K562 (cell line): ENCODE data around the gene RPS6KA4. TPM values are rescaled to one million over a fixed set of nuclear protein-coding genes. Genes with fewer than 3 reads are reported as not detected.

Experiments used
- HMGN3 ChIP-seq: IDR thresholded peaks from 2 replicates; pipeline ENCODE4 v1.6.1; 2011; ENCODE audit warnings: borderline replicate concordance, low read depth, mild to moderate bottlenecking, mixed read lengths, low read length; ENCODE audit not compliant: insufficient read length; ENCODE audit errors: extremely low read depth
- MAFG ChIP-seq: fragments of 450-650 bp; conservative IDR thresholded peaks from 2 replicates; pipeline ENCODE4 v1.6.1; 2016; ENCODE audit warnings: missing genetic modification characterization, missing compliant biosample characterization
- MTA3 ChIP-seq: fragments of 450-650 bp; formaldehyde crosslinking; IDR thresholded peaks from 2 replicates; pipeline ENCODE4 v1.6.1; 2017; ENCODE audit warnings: mild to moderate bottlenecking, borderline replicate concordance
- SMAD3 ChIP-seq: fragments of 450-650 bp; formaldehyde crosslinking; conservative IDR thresholded peaks from 2 replicates; pipeline ENCODE4 v1.4.0; 2020; ENCODE audit warnings: mild to moderate bottlenecking
- TAF9B ChIP-seq: fragments of 450-650 bp; IDR thresholded peaks from 2 replicates; pipeline ENCODE4 v1.6.1; 2018; ENCODE audit warnings: mild to moderate bottlenecking; ENCODE audit not compliant: partially characterized antibody
- ZBTB40 ChIP-seq, 2 experiments: fragments of 450-650 bp in 1 of 2; sonication (generic) in 1 of 2; formaldehyde crosslinking in 1 of 2; IDR thresholded peaks; 2 replicates each; pipeline versions ENCODE4 v1.7.1 to v1.9.0; 2016 to 2022; ENCODE audit warnings: inconsistent platforms in 1 of 2, mild to moderate bottlenecking in 1 of 2, missing genetic modification reagents in 1 of 2
- ZKSCAN1 ChIP-seq: fragments of 150-350 bp; IDR thresholded peaks from 2 replicates; pipeline ENCODE4 v1.6.1; 2016; ENCODE audit warnings: low read depth, low read length
- ZNF12 ChIP-seq: sonication (generic); formaldehyde crosslinking; IDR thresholded peaks from 2 replicates; pipeline ENCODE4 v1.4.0; 2020; ENCODE audit warnings: mild to moderate bottlenecking, missing genetic modification reagents
- ZNF384 ChIP-seq: IDR thresholded peaks from 2 replicates; pipeline ENCODE4 v1.6.1; 2012; ENCODE audit warnings: low read depth, low read length, improper control_type of control experiment
- ZNF696 ChIP-seq: fragments of 250-450 bp; sonication (Bioruptor Pico); conservative IDR thresholded peaks from 2 replicates; pipeline ENCODE4 v1.4.0; 2020; ENCODE audit warnings: mild to moderate bottlenecking, moderate library complexity
- polyA plus RNA-seq, 8 experiments: library from polyadenylated mRNA; depleted of rRNA in 4 of 8; stranded (reverse) in 5 of 8; unstranded in 3 of 8; fragments of >200 nt; fragmentation: Nextera tagmentation in 2 of 8; fragmentation: Illumina TruSeq in 1 of 8; extraction: Ambion mirVana in 2 of 8; extraction: Trizol in 1 of 8; gene quantifications; 2 replicates each; pipeline versions ENCODE4 v1.2.1 to v1.2.3, GENCODE V29; 2011 to 2014; ENCODE audit warnings: inconsistent platforms in 1 of 8, missing spikeins in 1 of 8
- total RNA-seq, 7 experiments: library from RNA; depleted of rRNA in 6 of 7; stranded (reverse); fragments of >200 nt in 6 of 7; fragmentation: Illumina TruSeq in 2 of 7; extraction: Trizol in 2 of 7; gene quantifications; 2 replicates each; pipeline versions ENCODE4 v1.2.1 to v1.2.3, GENCODE V29; 2011 to 2021; ENCODE audit warnings: low replicate concordance in 1 of 7
- TF ChIP-seq, protein P1 (sequence below): fragments of 450-650 bp; IDR thresholded peaks from 2 replicates; pipeline ENCODE4 v1.6.1; 2017; ENCODE audit warnings: antibody characterized with exemption, mild to moderate bottlenecking
- TF ChIP-seq, protein P2 (sequence below): sonication (generic); formaldehyde crosslinking; IDR thresholded peaks from 2 replicates; pipeline ENCODE4 v1.9.0; 2022; ENCODE audit warnings: mild to moderate bottlenecking, missing genetic modification reagents

The RPS6KA4 gene
- total and polyA plus RNA-seq, 9 of the 15 experiments (the other 6 are each of a cell fraction or from before 2014, with no cell fraction given) = 0.15 to 23.8 (median 9.8) TPM

GRCh38 chr11:64334764-64335735 lies 23.9 kb upstream of the RPS6KA4 start (continued):
- TF ChIP-seq ZBTB40 (IDR thresholded peaks at IDR 0.05) = 0 out of 2 replicates have a peak, but pooled peaks have one; percentile 11
- TF ChIP-seq ZBTB40 (CRISPR knock-in tag; IDR thresholded peaks at IDR 0.05) = 0 out of 2 replicates have a peak, but pooled peaks have one; percentile 22
- peak; percentile 78 for TF ChIP-seq ZKSCAN1
- TF ChIP-seq, protein P1, sequence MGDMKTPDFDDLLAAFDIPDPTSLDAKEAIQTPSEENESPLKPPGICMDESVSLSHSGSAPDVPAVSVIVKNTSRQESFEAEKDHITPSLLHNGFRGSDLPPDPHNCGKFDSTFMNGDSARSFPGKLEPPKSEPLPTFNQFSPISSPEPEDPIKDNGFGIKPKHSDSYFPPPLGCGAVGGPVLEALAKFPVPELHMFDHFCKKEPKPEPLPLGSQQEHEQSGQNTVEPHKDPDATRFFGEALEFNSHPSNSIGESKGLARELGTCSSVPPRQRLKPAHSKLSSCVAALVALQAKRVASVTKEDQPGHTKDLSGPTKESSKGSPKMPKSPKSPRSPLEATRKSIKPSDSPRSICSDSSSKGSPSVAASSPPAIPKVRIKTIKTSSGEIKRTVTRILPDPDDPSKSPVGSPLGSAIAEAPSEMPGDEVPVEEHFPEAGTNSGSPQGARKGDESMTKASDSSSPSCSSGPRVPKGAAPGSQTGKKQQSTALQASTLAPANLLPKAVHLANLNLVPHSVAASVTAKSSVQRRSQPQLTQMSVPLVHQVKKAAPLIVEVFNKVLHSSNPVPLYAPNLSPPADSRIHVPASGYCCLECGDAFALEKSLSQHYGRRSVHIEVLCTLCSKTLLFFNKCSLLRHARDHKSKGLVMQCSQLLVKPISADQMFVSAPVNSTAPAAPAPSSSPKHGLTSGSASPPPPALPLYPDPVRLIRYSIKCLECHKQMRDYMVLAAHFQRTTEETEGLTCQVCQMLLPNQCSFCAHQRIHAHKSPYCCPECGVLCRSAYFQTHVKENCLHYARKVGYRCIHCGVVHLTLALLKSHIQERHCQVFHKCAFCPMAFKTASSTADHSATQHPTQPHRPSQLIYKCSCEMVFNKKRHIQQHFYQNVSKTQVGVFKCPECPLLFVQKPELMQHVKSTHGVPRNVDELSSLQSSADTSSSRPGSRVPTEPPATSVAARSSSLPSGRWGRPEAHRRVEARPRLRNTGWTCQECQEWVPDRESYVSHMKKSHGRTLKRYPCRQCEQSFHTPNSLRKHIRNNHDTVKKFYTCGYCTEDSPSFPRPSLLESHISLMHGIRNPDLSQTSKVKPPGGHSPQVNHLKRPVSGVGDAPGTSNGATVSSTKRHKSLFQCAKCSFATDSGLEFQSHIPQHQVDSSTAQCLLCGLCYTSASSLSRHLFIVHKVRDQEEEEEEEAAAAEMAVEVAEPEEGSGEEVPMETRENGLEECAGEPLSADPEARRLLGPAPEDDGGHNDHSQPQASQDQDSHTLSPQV = peak; percentile 45; the same call in 1 of the 2 replicates
- TF ChIP-seq, protein P2, sequence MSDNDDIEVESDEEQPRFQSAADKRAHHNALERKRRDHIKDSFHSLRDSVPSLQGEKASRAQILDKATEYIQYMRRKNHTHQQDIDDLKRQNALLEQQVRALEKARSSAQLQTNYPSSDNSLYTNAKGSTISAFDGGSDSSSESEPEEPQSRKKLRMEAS (CRISPR knock-in tag) = peak; percentile 71
- peak; percentile 85 for TF ChIP-seq MTA3
- TF ChIP-seq ZNF12 = no peak
- peak; percentile 82 for TF ChIP-seq HMGN3
- no peak for TF ChIP-seq ZNF696 (CRISPR knock-in tag)
- TF ChIP-seq ZNF384 = peak; percentile 43; the same call in 1 of the 2 replicates
- peak; percentile 77 for TF ChIP-seq MAFG (tag)
- peak; percentile 58; the same call in 1 of the 2 replicates for TF ChIP-seq SMAD3 (CRISPR knock-in tag)
- peak; percentile 99 for TF ChIP-seq TAF9B
